ENCODE results near the gene HDLBP. TPM values are rescaled to one million over a fixed set of nuclear protein-coding genes. Genes with fewer than 3 reads are reported as not detected.

HDLBP gene
- total RNA-seq, 4 donors from 2014 or later, result 383 to 486 (median 444) TPM

- intact Hi-C loops (cut with DNase I; ENCODE audit: low total_unique reads), result no loop called here
Measured at GRCh38 chr2:241302083-241302482, 13.4 kb downstream of the HDLBP start.

GRCh38 chr2:241300000-241300399, 15.5 kb downstream of the HDLBP start:
- H3K4me3 ChIP-seq, result no peak overlapping the region
- no peaks in the 10 kb centered on the region for H3K9me3 ChIP-seq
- peaks cover 46 to 60% of the 10 kb centered on the region in 2 donors for H3K4me1 ChIP-seq
- ATAC-seq (no peak), DNase-seq (no peak)
- no peaks in the 10 kb centered on the region for H3K36me3 ChIP-seq
- intact Hi-C loops (cut with DNase I; ENCODE audit: low total_unique reads) (no loop called here), in situ Hi-C loops (cut with MboI; ENCODE audit: low sequenced_read_pairs in 4 of 4) (no loop called here)
- H3K27ac ChIP-seq, result no peak overlapping the region
- TF ChIP-seq POLR2A (IDR thresholded peaks at IDR 0.05) (no peak), CTCF (IDR thresholded peaks at IDR 0.05 in 4 of 5, conservative IDR thresholded peaks at IDR 0.05 in 1 of 5) (no peak)
- no peaks in the 10 kb centered on the region for H3K27me3 ChIP-seq

More at GRCh38 chr2:241302083-241302482, 13.4 kb downstream of the HDLBP start:
- ATAC-seq (no peak), DNase-seq (no peak)
- in situ Hi-C loops (cut with MboI; ENCODE audit: low sequenced_read_pairs in 4 of 4), result no loop called here
- Histone ChIP-seq H3K4me1 (peaks cover 51 to 52% of the 10 kb centered on the region in 2 donors), H3K9me3 (no peaks in the 10 kb centered on the region), H3K36me3 (no peaks in the 10 kb centered on the region), H3K4me3 (no peak overlapping the region), H3K27me3 (no peaks in the 10 kb centered on the region), H3K27ac (no peak overlapping the region)
- no peak for TF ChIP-seq CTCF (IDR thresholded peaks at IDR 0.05 in 4 of 5, conservative IDR thresholded peaks at IDR 0.05 in 1 of 5)
- no peak for TF ChIP-seq POLR2A (IDR thresholded peaks at IDR 0.05)

- intact Hi-C loops (cut with DNase I; ENCODE audit: low total_unique reads), result no loop called here
- no peak for DNase-seq
Measured at GRCh38 chr2:241298673-241299072, 16.8 kb downstream of the HDLBP start.

GRCh38 chr2:241296767-241297166, 18.7 kb downstream of the HDLBP start:
- no peak for DNase-seq
- Histone ChIP-seq H3K27ac (peak overlapping the region in 1 of 4 donors; percentile 51), H3K27me3 (no peaks in the 10 kb centered on the region), H3K4me3 (no peak overlapping the region), H3K4me1 (peaks cover 32 to 37% of the 10 kb centered on the region in 2 donors), H3K9me3 (no peaks in the 10 kb centered on the region), H3K36me3 (no peaks in the 10 kb centered on the region)
- TF ChIP-seq CTCF (IDR thresholded peaks at IDR 0.05 in 4 of 5, conservative IDR thresholded peaks at IDR 0.05 in 1 of 5) (no peak), POLR2A (IDR thresholded peaks at IDR 0.05) (no peak)
- in situ Hi-C loops (cut with MboI; ENCODE audit: low sequenced_read_pairs in 4 of 4) (no loop called here), intact Hi-C loops (cut with DNase I; ENCODE audit: low total_unique reads) (no loop called here)
- ATAC-seq, result peak; percentile 65 to 73

More at GRCh38 chr2:241298673-241299072, 16.8 kb downstream of the HDLBP start:
- no peak overlapping the region for H3K4me3 ChIP-seq
- no peak for ATAC-seq
- TF ChIP-seq POLR2A (IDR thresholded peaks at IDR 0.05) (no peak), CTCF (IDR thresholded peaks at IDR 0.05 in 4 of 5, conservative IDR thresholded peaks at IDR 0.05 in 1 of 5) (no peak)
- peaks cover 40 to 51% of the 10 kb centered on the region in 2 donors for H3K4me1 ChIP-seq
- H3K36me3 ChIP-seq, result no peaks in the 10 kb centered on the region
- H3K27me3 ChIP-seq, result no peaks in the 10 kb centered on the region
- no peaks in the 10 kb centered on the region for H3K9me3 ChIP-seq
- in situ Hi-C loops (cut with MboI; ENCODE audit: low sequenced_read_pairs in 4 of 4), result no loop called here
- no peak overlapping the region for H3K27ac ChIP-seq

All from gastrocnemius medialis (tissue), 4 donors.